ENCODE measurements around the gene MAP2K3.

DNA sequence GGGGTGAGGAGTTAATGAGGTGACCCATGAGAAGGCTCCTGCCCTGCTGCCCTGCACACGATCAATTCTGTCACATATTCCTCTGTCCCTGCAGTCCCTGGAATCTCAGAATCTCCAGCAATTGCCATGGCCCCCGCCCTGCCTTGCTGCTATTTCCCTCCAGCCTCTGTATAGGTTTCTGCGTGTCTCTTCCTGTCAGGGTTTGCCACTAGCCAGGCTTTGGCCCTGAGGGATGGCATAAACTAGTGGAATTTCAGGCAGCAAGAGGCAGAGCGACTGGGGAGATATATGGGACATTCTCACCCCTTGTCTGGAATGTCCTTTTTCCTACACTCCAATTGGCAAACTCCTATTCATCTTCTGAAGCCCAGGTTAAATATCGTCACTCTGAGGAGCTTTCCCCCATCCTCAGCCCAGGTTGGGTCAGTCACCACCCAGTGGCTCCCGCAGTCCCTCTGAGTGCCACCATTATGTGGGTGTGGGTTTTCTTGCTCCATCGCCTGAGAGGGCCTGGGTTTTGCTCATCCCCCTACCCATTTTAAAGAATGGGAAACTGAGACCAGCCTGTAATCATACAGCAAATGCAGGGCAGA lies 15.8 kb upstream of the MAP2K3 start:
- TF ChIP-seq, protein P1, sequence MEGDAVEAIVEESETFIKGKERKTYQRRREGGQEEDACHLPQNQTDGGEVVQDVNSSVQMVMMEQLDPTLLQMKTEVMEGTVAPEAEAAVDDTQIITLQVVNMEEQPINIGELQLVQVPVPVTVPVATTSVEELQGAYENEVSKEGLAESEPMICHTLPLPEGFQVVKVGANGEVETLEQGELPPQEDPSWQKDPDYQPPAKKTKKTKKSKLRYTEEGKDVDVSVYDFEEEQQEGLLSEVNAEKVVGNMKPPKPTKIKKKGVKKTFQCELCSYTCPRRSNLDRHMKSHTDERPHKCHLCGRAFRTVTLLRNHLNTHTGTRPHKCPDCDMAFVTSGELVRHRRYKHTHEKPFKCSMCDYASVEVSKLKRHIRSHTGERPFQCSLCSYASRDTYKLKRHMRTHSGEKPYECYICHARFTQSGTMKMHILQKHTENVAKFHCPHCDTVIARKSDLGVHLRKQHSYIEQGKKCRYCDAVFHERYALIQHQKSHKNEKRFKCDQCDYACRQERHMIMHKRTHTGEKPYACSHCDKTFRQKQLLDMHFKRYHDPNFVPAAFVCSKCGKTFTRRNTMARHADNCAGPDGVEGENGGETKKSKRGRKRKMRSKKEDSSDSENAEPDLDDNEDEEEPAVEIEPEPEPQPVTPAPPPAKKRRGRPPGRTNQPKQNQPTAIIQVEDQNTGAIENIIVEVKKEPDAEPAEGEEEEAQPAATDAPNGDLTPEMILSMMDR (IDR thresholded peaks at IDR 0.05): no peak
- TF ChIP-seq CHD2 (IDR thresholded peaks at IDR 0.05; ENCODE audit: low read length, partially characterized antibody) (no peak), RCOR1 (IDR thresholded peaks at IDR 0.05; ENCODE audit: low read depth, low read length) (no peak), CBX8 (IDR thresholded peaks at IDR 0.05) (no peak), CBX2 (IDR thresholded peaks at IDR 0.05; ENCODE audit: borderline replicate concordance, low read depth) (no peak), RAD21 (conservative IDR thresholded peaks at IDR 0.05 in 1 of 2, IDR thresholded peaks at IDR 0.05 in 1 of 2) (no peak), EP300 (IDR thresholded peaks at IDR 0.05) (no peak), REST (IDR thresholded peaks at IDR 0.05) (no peak), HDAC2 (IDR thresholded peaks at IDR 0.05) (no peak), RARB (CRISPR knock-in tag; IDR thresholded peaks at IDR 0.05) (no peak), MAFK (IDR thresholded peaks at IDR 0.05; ENCODE audit: partially characterized antibody) (no peak)
